WTC11 (cell line): ENCODE measurements around the gene RYR1. TPM values are rescaled to one million over a fixed set of nuclear protein-coding genes. Genes with fewer than 3 reads are reported as not detected.

Source experiments
- ATAC-seq: fragments of 200-7000 bp; cut with Tn5 transposase; 2 replicates; pipeline ENCODE4 v1.10.0; 2021; ENCODE audit warnings: mild to moderate bottlenecking, moderate library complexity
- CTCF ChIA-PET: fragments of 300-600 bp; sonication (Branson Sonifier 250); formaldehyde crosslinking; loops from one replicate; lab custom pipeline; 2021; ENCODE audit warnings: antibody characterized with exemption; lab: Charles Lee
- POLR2A ChIA-PET: fragments of 350-600 bp; sonication (Branson Sonifier 250); formaldehyde crosslinking; loops from one replicate; lab custom pipeline; 2021; ENCODE audit warnings: antibody characterized with exemption; lab: Charles Lee
- DNase-seq: peaks from one replicate; pipeline ENCODE4 v3.0.0; 2021; ENCODE audit warnings: low spot score
- H3K27ac Mint-ChIP-seq: 2 replicates; pipeline ENCODE4 v1.8.0; 2021; ENCODE audit warnings: mixed read lengths
- H3K27me3 Mint-ChIP-seq: 2 replicates; pipeline ENCODE4 v1.8.0; 2021; ENCODE audit warnings: low read depth, mild to moderate bottlenecking, moderate library complexity, mixed read lengths
- H3K36me3 Mint-ChIP-seq: 2 replicates; pipeline ENCODE4 v1.8.0; 2021; ENCODE audit warnings: mixed read lengths
- H3K4me1 Mint-ChIP-seq: 2 replicates; pipeline ENCODE4 v1.8.0; 2022; ENCODE audit warnings: mixed read lengths
- H3K4me3 Mint-ChIP-seq: 2 replicates; pipeline ENCODE4 v1.8.0; 2021; ENCODE audit warnings: mild to moderate bottlenecking, moderate library complexity, mixed read lengths
- H3K9me3 Mint-ChIP-seq: 2 replicates; pipeline ENCODE4 v1.8.0; 2021; ENCODE audit warnings: mixed read lengths
- ATF1 ChIP-seq: sonication (generic); formaldehyde crosslinking; IDR thresholded peaks from 2 replicates; pipeline ENCODE4 v1.8.1; 2023; ENCODE audit warnings: mild to moderate bottlenecking, moderate library complexity, missing genetic modification reagents
- ELF4 ChIP-seq: sonication (generic); formaldehyde crosslinking; IDR thresholded peaks from 2 replicates; pipeline ENCODE4 v1.8.1; 2022; ENCODE audit warnings: low read depth, mild to moderate bottlenecking, moderate library complexity, missing genetic modification reagents
- FOXK1 ChIP-seq: sonication (generic); formaldehyde crosslinking; IDR thresholded peaks from 2 replicates; pipeline ENCODE4 v1.8.0; 2022; ENCODE audit warnings: mild to moderate bottlenecking, moderate library complexity, missing genetic modification reagents
- GABPB1 ChIP-seq: sonication (generic); formaldehyde crosslinking; IDR thresholded peaks from 2 replicates; pipeline ENCODE4 v1.8.1; 2023; ENCODE audit warnings: mild to moderate bottlenecking, missing genetic modification reagents
- GRHL2 ChIP-seq: fragments of 250-450 bp; sonication (Bioruptor Pico); IDR thresholded peaks from 2 replicates; pipeline ENCODE4 v1.8.0; 2022; ENCODE audit warnings: mild to moderate bottlenecking, moderate library complexity; ENCODE audit not compliant: insufficient replicate concordance, severe bottlenecking
- KAT7 ChIP-seq: sonication (generic); formaldehyde crosslinking; IDR thresholded peaks from 2 replicates; pipeline ENCODE4 v1.8.1; 2023; ENCODE audit warnings: missing genetic modification reagents, mild to moderate bottlenecking, borderline replicate concordance
- MYBL2 ChIP-seq: sonication (generic); formaldehyde crosslinking; IDR thresholded peaks from 2 replicates; pipeline ENCODE4 v1.8.1; 2023; ENCODE audit warnings: mild to moderate bottlenecking, moderate library complexity, missing genetic modification reagents
- RELA ChIP-seq: sonication (generic); formaldehyde crosslinking; IDR thresholded peaks from 2 replicates; pipeline ENCODE4 v1.8.1; 2022; ENCODE audit warnings: missing genetic modification reagents, mild to moderate bottlenecking, borderline replicate concordance
- RORB ChIP-seq: fragments of 250-450 bp; sonication (Bioruptor Pico); IDR thresholded peaks from 2 replicates; pipeline ENCODE4 v1.9.0; 2021; ENCODE audit warnings: mild to moderate bottlenecking
- ZNF232 ChIP-seq: sonication (generic); formaldehyde crosslinking; IDR thresholded peaks from 2 replicates; pipeline ENCODE4 v1.8.0; 2022; ENCODE audit warnings: mild to moderate bottlenecking, missing genetic modification reagents
- ZNF263 ChIP-seq: sonication (generic); formaldehyde crosslinking; IDR thresholded peaks from 2 replicates; pipeline ENCODE4 v1.8.1; 2022; ENCODE audit warnings: low read depth, mild to moderate bottlenecking, moderate library complexity, missing genetic modification reagents
- ZNF423 ChIP-seq: fragments of 250-450 bp; sonication (Bioruptor Pico); IDR thresholded peaks from 2 replicates; pipeline ENCODE4 v2.1.2; 2022; ENCODE audit warnings: mild to moderate bottlenecking, moderate library complexity
- total RNA-seq: library from RNA; stranded (reverse); gene quantifications from 3 replicates; pipeline ENCODE4 v1.2.3, GENCODE V29; 2021
- TF ChIP-seq, protein P1 (sequence below): fragments of 250-450 bp; sonication (Bioruptor Pico); IDR thresholded peaks from 2 replicates; pipeline ENCODE4 v1.9.0; 2021; ENCODE audit warnings: mild to moderate bottlenecking
- TF ChIP-seq, protein P2 (sequence below): fragments of 250-450 bp; sonication (Bioruptor Pico); IDR thresholded peaks from 2 replicates; pipeline ENCODE4 v1.9.0; 2021; ENCODE audit warnings: mild to moderate bottlenecking
- TF ChIP-seq, protein P3 (sequence below): sonication (generic); formaldehyde crosslinking; IDR thresholded peaks from 2 replicates; pipeline ENCODE4 v1.8.0; 2022; ENCODE audit warnings: mild to moderate bottlenecking, missing genetic modification reagents
- TF ChIP-seq, protein P4 (sequence below): sonication (generic); formaldehyde crosslinking; conservative IDR thresholded peaks from 2 replicates; pipeline ENCODE4 v1.8.1; 2023; ENCODE audit warnings: mild to moderate bottlenecking, low read depth, missing genetic modification reagents, moderate library complexity
- TF ChIP-seq, protein P5 (sequence below): sonication (generic); formaldehyde crosslinking; IDR thresholded peaks from 2 replicates; pipeline ENCODE4 v1.8.1; 2022; ENCODE audit warnings: low read depth, missing genetic modification reagents, borderline replicate concordance
- TF ChIP-seq, protein P6 (sequence below): sonication (generic); formaldehyde crosslinking; IDR thresholded peaks from 2 replicates; pipeline ENCODE4 v1.8.0; 2022; ENCODE audit warnings: missing genetic modification reagents

The RYR1 gene
- total RNA-seq, 1 experiment from 2014 or later: 24.2 TPM

DNA sequence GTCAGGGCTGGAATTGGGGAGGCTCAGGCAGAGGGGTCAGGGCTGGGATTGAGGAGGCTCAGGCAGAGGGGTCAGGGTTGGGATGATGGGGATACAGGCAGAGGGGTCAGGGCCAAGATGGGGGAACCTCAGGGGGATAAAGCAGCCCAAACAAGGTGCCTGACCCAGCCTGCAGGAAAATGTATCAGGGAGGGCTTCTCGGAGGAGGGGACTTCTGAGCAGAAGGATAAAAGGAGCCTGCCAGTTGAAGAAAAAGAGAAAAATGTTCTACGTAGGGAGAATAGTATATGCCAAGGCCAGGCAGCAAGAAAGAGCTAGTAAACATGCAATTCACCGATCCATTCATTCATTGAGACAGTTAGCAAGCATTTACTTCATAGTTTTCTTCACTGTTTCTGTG, 99.4 kb downstream of the RYR1 start:
- Mint-ChIP-seq H3K4me3 (no peak overlapping the region), H3K27me3 (peaks cover 4% of the 10 kb centered on the region; the same call in 1 of the 2 replicates), H3K27ac (no peak overlapping the region), H3K9me3 (peaks cover 23% of the 10 kb centered on the region), H3K36me3 (peaks cover 53% of the 10 kb centered on the region), H3K4me1 (0 out of 2 replicates have a peak, but pooled peaks cover 2% of the 10 kb centered on the region)
- DNase-seq (no peak), ATAC-seq (no peak)
- ChIA-PET CTCF (interaction anchor here (0.6 kb wide), 1 partner anchor 1252 kb away, joined by 3 read pairs; no protein-coding TSS in a partner anchor), POLR2A (no interaction called here)
- TF ChIP-seq, protein P1, sequence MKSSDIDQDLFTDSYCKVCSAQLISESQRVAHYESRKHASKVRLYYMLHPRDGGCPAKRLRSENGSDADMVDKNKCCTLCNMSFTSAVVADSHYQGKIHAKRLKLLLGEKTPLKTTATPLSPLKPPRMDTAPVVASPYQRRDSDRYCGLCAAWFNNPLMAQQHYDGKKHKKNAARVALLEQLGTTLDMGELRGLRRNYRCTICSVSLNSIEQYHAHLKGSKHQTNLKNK: no peak
- TF ChIP-seq ATF1 (no peak), RORB (no peak), MYBL2 (no peak), ZNF263 (no peak)

DNA sequence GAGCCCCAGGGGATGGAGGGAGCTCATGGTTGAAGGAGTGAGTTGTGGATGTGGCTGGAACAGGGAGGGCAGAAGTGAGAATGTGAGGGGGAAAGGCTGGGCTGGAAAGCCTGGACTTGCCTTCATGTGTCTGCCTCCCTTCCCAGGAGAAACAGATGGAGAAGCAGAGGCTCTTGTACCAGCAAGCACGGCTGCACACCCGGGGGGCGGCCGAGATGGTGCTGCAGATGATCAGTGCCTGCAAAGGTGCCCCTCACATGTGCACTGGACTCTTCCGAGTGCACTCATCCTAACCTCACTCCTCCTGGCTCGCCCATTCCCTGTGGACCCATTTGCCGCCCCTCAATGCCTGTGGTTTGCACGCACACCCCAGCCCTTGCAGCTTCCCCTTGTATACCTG, 101.1 kb downstream of the RYR1 start:
- no peak overlapping the region for H3K27ac Mint-ChIP-seq
- H3K4me3 Mint-ChIP-seq: no peak overlapping the region
- TF ChIP-seq, protein P2, sequence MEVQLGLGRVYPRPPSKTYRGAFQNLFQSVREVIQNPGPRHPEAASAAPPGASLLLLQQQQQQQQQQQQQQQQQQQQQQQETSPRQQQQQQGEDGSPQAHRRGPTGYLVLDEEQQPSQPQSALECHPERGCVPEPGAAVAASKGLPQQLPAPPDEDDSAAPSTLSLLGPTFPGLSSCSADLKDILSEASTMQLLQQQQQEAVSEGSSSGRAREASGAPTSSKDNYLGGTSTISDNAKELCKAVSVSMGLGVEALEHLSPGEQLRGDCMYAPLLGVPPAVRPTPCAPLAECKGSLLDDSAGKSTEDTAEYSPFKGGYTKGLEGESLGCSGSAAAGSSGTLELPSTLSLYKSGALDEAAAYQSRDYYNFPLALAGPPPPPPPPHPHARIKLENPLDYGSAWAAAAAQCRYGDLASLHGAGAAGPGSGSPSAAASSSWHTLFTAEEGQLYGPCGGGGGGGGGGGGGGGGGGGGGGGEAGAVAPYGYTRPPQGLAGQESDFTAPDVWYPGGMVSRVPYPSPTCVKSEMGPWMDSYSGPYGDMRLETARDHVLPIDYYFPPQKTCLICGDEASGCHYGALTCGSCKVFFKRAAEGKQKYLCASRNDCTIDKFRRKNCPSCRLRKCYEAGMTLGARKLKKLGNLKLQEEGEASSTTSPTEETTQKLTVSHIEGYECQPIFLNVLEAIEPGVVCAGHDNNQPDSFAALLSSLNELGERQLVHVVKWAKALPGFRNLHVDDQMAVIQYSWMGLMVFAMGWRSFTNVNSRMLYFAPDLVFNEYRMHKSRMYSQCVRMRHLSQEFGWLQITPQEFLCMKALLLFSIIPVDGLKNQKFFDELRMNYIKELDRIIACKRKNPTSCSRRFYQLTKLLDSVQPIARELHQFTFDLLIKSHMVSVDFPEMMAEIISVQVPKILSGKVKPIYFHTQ (CRISPR knock-in tag): no peak
- TF ChIP-seq, protein P3, sequence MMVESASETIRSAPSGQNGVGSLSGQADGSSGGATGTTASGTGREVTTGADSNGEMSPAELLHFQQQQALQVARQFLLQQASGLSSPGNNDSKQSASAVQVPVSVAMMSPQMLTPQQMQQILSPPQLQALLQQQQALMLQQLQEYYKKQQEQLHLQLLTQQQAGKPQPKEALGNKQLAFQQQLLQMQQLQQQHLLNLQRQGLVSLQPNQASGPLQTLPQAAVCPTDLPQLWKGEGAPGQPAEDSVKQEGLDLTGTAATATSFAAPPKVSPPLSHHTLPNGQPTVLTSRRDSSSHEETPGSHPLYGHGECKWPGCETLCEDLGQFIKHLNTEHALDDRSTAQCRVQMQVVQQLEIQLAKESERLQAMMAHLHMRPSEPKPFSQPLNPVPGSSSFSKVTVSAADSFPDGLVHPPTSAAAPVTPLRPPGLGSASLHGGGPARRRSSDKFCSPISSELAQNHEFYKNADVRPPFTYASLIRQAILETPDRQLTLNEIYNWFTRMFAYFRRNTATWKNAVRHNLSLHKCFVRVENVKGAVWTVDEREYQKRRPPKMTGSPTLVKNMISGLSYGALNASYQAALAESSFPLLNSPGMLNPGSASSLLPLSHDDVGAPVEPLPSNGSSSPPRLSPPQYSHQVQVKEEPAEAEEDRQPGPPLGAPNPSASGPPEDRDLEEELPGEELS (CRISPR knock-in tag): no peak
- TF ChIP-seq FOXK1 (CRISPR knock-in tag): no peak
- POLR2A ChIA-PET: no interaction called here
- H3K4me1 Mint-ChIP-seq: no peaks in the 10 kb centered on the region
- CTCF ChIA-PET: no interaction called here
- H3K9me3 Mint-ChIP-seq: peaks cover 23% of the 10 kb centered on the region
- H3K36me3 Mint-ChIP-seq: peaks cover 61% of the 10 kb centered on the region
- H3K27me3 Mint-ChIP-seq: peaks cover 4% of the 10 kb centered on the region; the same call in 1 of the 2 replicates
- no peak for DNase-seq
- ATAC-seq: no peak

DNA sequence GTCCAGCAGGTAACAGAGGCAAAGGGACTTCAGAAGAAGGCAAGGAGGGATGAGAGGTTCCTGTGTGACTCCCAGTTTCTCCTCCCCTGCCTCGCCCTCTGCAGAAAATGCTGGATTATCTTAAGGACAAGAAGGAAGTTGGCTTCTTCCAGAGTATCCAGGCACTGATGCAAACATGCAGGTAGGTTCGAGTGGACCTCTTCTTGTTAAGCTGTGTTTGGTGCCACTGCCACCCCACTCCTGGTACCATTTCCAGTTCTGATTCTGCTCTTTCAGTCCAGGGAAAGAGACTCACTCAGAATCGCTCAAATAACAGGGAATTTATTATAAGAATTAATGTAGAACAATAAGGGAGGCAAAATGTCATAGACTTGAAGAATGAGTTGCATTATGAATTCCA, 101.7 kb downstream of the RYR1 start:
- Mint-ChIP-seq H3K4me3 (no peak overlapping the region), H3K27me3 (peaks cover 4% of the 10 kb centered on the region; the same call in 1 of the 2 replicates), H3K4me1 (no peaks in the 10 kb centered on the region), H3K27ac (no peak overlapping the region), H3K36me3 (peaks cover 61% of the 10 kb centered on the region), H3K9me3 (peaks cover 23% of the 10 kb centered on the region)
- DNase-seq (no peak), ATAC-seq (no peak)
- ChIA-PET CTCF (no interaction called here), POLR2A (no interaction called here)
- TF ChIP-seq GABPB1 (CRISPR knock-in tag): no peak
- no peak for TF ChIP-seq ZNF232 (CRISPR knock-in tag)
- TF ChIP-seq ELF4: no peak
- no peak for TF ChIP-seq ZNF423 (CRISPR knock-in tag)
- no peak for TF ChIP-seq KAT7
- TF ChIP-seq RORB: no peak
- TF ChIP-seq GRHL2 (CRISPR knock-in tag): no peak
- no peak for TF ChIP-seq FOXK1 (CRISPR knock-in tag)
- no peak for TF ChIP-seq RELA (CRISPR knock-in tag)
- TF ChIP-seq, protein P4, sequence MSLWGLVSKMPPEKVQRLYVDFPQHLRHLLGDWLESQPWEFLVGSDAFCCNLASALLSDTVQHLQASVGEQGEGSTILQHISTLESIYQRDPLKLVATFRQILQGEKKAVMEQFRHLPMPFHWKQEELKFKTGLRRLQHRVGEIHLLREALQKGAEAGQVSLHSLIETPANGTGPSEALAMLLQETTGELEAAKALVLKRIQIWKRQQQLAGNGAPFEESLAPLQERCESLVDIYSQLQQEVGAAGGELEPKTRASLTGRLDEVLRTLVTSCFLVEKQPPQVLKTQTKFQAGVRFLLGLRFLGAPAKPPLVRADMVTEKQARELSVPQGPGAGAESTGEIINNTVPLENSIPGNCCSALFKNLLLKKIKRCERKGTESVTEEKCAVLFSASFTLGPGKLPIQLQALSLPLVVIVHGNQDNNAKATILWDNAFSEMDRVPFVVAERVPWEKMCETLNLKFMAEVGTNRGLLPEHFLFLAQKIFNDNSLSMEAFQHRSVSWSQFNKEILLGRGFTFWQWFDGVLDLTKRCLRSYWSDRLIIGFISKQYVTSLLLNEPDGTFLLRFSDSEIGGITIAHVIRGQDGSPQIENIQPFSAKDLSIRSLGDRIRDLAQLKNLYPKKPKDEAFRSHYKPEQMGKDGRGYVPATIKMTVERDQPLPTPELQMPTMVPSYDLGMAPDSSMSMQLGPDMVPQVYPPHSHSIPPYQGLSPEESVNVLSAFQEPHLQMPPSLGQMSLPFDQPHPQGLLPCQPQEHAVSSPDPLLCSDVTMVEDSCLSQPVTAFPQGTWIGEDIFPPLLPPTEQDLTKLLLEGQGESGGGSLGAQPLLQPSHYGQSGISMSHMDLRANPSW: no peak
- TF ChIP-seq, protein P5, sequence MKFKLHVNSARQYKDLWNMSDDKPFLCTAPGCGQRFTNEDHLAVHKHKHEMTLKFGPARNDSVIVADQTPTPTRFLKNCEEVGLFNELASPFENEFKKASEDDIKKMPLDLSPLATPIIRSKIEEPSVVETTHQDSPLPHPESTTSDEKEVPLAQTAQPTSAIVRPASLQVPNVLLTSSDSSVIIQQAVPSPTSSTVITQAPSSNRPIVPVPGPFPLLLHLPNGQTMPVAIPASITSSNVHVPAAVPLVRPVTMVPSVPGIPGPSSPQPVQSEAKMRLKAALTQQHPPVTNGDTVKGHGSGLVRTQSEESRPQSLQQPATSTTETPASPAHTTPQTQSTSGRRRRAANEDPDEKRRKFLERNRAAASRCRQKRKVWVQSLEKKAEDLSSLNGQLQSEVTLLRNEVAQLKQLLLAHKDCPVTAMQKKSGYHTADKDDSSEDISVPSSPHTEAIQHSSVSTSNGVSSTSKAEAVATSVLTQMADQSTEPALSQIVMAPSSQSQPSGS (CRISPR knock-in tag): no peak
- TF ChIP-seq, protein P1: no peak
- no peak for TF ChIP-seq MYBL2
- no peak for TF ChIP-seq ATF1
- TF ChIP-seq, protein P6, sequence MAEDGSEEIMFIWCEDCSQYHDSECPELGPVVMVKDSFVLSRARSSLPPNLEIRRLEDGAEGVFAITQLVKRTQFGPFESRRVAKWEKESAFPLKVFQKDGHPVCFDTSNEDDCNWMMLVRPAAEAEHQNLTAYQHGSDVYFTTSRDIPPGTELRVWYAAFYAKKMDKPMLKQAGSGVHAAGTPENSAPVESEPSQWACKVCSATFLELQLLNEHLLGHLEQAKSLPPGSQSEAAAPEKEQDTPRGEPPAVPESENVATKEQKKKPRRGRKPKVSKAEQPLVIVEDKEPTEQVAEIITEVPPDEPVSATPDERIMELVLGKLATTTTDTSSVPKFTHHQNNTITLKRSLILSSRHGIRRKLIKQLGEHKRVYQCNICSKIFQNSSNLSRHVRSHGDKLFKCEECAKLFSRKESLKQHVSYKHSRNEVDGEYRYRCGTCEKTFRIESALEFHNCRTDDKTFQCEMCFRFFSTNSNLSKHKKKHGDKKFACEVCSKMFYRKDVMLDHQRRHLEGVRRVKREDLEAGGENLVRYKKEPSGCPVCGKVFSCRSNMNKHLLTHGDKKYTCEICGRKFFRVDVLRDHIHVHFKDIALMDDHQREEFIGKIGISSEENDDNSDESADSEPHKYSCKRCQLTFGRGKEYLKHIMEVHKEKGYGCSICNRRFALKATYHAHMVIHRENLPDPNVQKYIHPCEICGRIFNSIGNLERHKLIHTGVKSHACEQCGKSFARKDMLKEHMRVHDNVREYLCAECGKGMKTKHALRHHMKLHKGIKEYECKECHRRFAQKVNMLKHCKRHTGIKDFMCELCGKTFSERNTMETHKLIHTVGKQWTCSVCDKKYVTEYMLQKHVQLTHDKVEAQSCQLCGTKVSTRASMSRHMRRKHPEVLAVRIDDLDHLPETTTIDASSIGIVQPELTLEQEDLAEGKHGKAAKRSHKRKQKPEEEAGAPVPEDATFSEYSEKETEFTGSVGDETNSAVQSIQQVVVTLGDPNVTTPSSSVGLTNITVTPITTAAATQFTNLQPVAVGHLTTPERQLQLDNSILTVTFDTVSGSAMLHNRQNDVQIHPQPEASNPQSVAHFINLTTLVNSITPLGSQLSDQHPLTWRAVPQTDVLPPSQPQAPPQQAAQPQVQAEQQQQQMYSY (CRISPR knock-in tag): no peak
